SK-N-MC (cell line): Measurements from ENCODE around the gene RPUSD1.
"Not testable (repeated sequence)": the region's sequence is repeated elsewhere in the genome, so short reads cannot be mapped to it uniquely, and the experiment has no call there.

Source experiments
- DNase-seq: peaks from one replicate; pipeline ENCODE4 v3.0.0-alpha.2; 2011; ENCODE audit warnings: low read depth, low spot score
- H3K27ac ChIP-seq: fragments of 200-600 bp; sonication (generic); 2 replicates; pipeline ENCODE4 v1.5.1; 2016; ENCODE audit warnings: mixed run types
- H3K36me3 ChIP-seq: fragments of 200-600 bp; sonication (generic); 2 replicates; pipeline ENCODE4 v1.6.1; 2017; ENCODE audit warnings: antibody characterized with exemption, low read length, mixed read lengths; ENCODE audit not compliant: insufficient read depth
- H3K4me3 ChIP-seq: fragments of 200-600 bp; sonication (generic); 2 replicates; pipeline ENCODE4 v1.5.1; 2016
- H3K9ac ChIP-seq: fragments of 200-600 bp; sonication (generic); 2 replicates; pipeline ENCODE4 v1.8.0; 2017; ENCODE audit warnings: mixed run types, mixed read lengths; ENCODE audit not compliant: insufficient read length
- H3K9me3 ChIP-seq: fragments of 200-600 bp; sonication (generic); 2 replicates; pipeline ENCODE4 v1.6.1; 2017; ENCODE audit warnings: low read depth, mild to moderate bottlenecking, antibody characterized with exemption, low read length, moderate library complexity, mixed read lengths
- EZH2 ChIP-seq: fragments of 200-600 bp; sonication (generic); IDR thresholded peaks from one replicate; pipeline ENCODE4 v1.6.1; 2017; ENCODE audit warnings: antibody characterized with exemption
- FOXP2 ChIP-seq: optimal IDR thresholded peaks from 2 replicates; pipeline ENCODE3; 2011; ENCODE audit warnings: mild to moderate bottlenecking, moderate library complexity; ENCODE audit not compliant: insufficient read depth; ENCODE audit errors: extremely low read length, control extremely low read depth
- POLR2AphosphoS5 ChIP-seq: IDR thresholded peaks from 2 replicates; pipeline ENCODE4 v1.6.1; 2012; ENCODE audit warnings: mild to moderate bottlenecking, low read depth, low read length, borderline replicate concordance

Gene RPUSD1

GRCh38 chr16:820748-821147 is 32.6 kb upstream of the RPUSD1 start:
- no peak for DNase-seq
- no peak overlapping the region for H3K27ac ChIP-seq
- no peak for TF ChIP-seq POLR2AphosphoS5
- TF ChIP-seq EZH2, result no peak
- TF ChIP-seq FOXP2, result no peak
- no peak overlapping the region for H3K4me3 ChIP-seq
- no peaks in the 10 kb centered on the region for H3K36me3 ChIP-seq
- H3K9ac ChIP-seq, result no peak overlapping the region
- no peaks in the 10 kb centered on the region for H3K9me3 ChIP-seq

- not testable (repeated sequence) for H3K27ac ChIP-seq, H3K4me3 ChIP-seq, H3K36me3 ChIP-seq, H3K9ac ChIP-seq, H3K9me3 ChIP-seq, DNase-seq
These were observed 31.8 kb upstream of the RPUSD1 start for GRCh38 chr16:820044-820408.

GRCh38 chr16:819336-820043 is 31.3 kb upstream of the RPUSD1 start:
- TF ChIP-seq FOXP2 (no peak), POLR2AphosphoS5 (no peak), EZH2 (no peak)
- Histone ChIP-seq H3K4me3 (no peak overlapping the region), H3K36me3 (no peaks in the 10 kb centered on the region), H3K9ac (no peak overlapping the region), H3K9me3 (no peaks in the 10 kb centered on the region), H3K27ac (no peak overlapping the region)
- no peak for DNase-seq

- Histone ChIP-seq H3K36me3 (no peaks in the 10 kb centered on the region), H3K27ac (no peak overlapping the region), H3K4me3 (no peak overlapping the region), H3K9ac (no peak overlapping the region), H3K9me3 (no peaks in the 10 kb centered on the region)
- DNase-seq, result no peak
- TF ChIP-seq POLR2AphosphoS5 (no peak), FOXP2 (no peak), EZH2 (no peak)
These were observed 30.4 kb upstream of the RPUSD1 start for GRCh38 chr16:818592-818991.

DNA sequence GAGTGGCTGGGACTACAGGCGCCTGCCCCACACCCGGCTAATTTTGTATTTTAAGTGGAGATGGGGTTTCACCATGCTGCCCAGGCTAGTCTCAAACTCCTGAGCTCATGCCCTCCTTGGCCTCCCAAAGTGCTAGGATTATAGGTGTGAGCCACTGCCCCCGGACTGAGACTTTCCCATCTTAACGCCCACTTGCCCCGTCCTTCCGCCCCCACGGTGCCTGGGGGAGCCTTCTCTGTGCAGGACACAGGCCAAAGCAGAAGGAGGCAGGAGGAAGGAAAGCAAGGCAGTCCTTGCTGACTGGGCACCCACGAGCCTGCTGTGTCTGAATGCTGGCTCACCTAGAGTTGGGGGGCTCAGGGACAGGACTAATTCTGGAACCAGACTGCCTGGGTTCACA is 30.0 kb upstream of the RPUSD1 start:
- no peaks in the 10 kb centered on the region for H3K36me3 ChIP-seq
- DNase-seq, result no peak
- H3K4me3 ChIP-seq, result no peak overlapping the region
- H3K9ac ChIP-seq, result no peak overlapping the region
- H3K27ac ChIP-seq, result no peak overlapping the region
- H3K9me3 ChIP-seq, result no peaks in the 10 kb centered on the region
- no peak for TF ChIP-seq EZH2
- TF ChIP-seq FOXP2, result no peak
- no peak for TF ChIP-seq POLR2AphosphoS5

DNA sequence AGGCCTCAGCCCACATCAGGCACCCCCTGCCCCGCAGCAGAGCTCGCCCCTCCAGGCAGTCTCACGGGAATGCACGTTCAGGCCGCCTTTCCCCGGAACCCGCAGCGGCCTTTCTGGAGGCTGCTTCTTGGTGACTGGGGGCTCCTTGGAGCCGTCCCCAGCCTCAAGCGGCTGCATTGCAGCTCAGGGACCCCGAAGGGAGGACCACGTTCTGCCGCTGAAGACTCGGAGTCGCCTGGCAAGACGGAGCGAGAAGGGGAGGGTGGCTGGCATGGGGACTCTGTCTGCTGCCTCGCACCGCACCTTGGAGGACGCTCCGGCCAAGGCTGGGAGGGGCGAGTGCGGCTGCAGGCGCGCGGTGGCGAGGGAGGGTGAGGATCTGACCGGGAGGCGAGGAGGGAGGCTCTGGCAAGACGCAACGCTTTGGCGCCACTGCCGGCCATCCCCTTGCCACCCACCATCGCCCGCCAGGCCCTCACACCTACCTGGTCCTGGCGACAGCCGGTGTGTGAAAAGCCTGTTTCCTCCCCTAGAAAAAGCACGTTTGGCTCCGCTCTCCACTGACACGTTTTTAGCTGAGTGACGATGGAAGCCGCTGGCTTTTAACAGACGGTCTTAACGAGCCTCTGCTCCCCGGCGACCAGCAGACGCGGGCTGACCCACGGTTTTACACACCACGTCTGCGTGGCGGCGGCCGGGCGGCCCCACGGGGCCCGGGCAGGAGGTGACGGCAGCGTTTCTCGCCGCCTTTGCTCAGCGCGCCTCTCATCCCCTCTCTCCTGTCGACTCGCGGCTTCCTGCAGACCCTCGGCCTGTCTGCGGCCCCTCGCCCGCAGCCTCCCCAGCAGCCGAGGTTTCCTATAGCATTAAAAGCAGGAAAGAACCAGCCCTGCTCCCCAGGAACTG is 29.1 kb upstream of the RPUSD1 start:
- Histone ChIP-seq H3K9ac (no peak overlapping the region), H3K4me3 (no peak overlapping the region), H3K36me3 (no peaks in the 10 kb centered on the region), H3K27ac (no peak overlapping the region), H3K9me3 (no peaks in the 10 kb centered on the region)
- DNase-seq, result no peak
- no peak for TF ChIP-seq FOXP2
- no peak for TF ChIP-seq POLR2AphosphoS5
- no peak for TF ChIP-seq EZH2

GRCh38 chr16:815861-816260 is 27.7 kb upstream of the RPUSD1 start:
- no peak for TF ChIP-seq EZH2
- Histone ChIP-seq H3K9me3 (no peaks in the 10 kb centered on the region), H3K9ac (no peak overlapping the region), H3K27ac (no peak overlapping the region), H3K36me3 (no peaks in the 10 kb centered on the region), H3K4me3 (no peak overlapping the region)
- DNase-seq, result no peak

- Histone ChIP-seq H3K36me3 (no peaks in the 10 kb centered on the region), H3K9ac (no peak overlapping the region), H3K27ac (no peak overlapping the region), H3K4me3 (no peak overlapping the region), H3K9me3 (no peaks in the 10 kb centered on the region)
- DNase-seq, result no peak
- TF ChIP-seq EZH2 (no peak), FOXP2 (no peak), POLR2AphosphoS5 (no peak)
These were observed 26.8 kb upstream of the RPUSD1 start for GRCh38 chr16:814974-815373.

GRCh38 chr16:813916-814412 is 25.8 kb upstream of the RPUSD1 start:
- no peaks in the 10 kb centered on the region for H3K9me3 ChIP-seq
- H3K36me3 ChIP-seq, result no peaks in the 10 kb centered on the region
- H3K27ac ChIP-seq, result no peak overlapping the region
- H3K4me3 ChIP-seq, result no peak overlapping the region
- DNase-seq, result no peak
- TF ChIP-seq FOXP2 (no peak), POLR2AphosphoS5 (no peak), EZH2 (no peak)
- no peak overlapping the region for H3K9ac ChIP-seq
